Calu3 (cell line): ENCODE results near the gene TXLNA. TPM values are rescaled to one million over a fixed set of nuclear protein-coding genes. Genes with fewer than 3 reads are reported as not detected.

Experiments used
- BruUV-seq: library from RNA; stranded (reverse); fragments of 400-500 nt; replicated peaks from 2 replicates; lab custom pipeline; 2021; lab: Mats Ljungman, UMichigan
- CTCF ChIA-PET: fragments of 300-600 bp; sonication (Branson Sonifier 250); formaldehyde crosslinking; loops from one replicate; lab custom pipeline; 2022; ENCODE audit warnings: antibody characterized with exemption; lab: Charles Lee
- DNase-seq: peaks from one replicate; pipeline ENCODE4 v3.0.0; 2022
- H3K27ac Mint-ChIP-seq: one replicate; pipeline ENCODE4 v1.8.0; 2022; ENCODE audit warnings: mixed read lengths; ENCODE audit not compliant: unreplicated experiment
- H3K27me3 Mint-ChIP-seq: one replicate; pipeline ENCODE4 v1.8.0; 2022; ENCODE audit warnings: mixed read lengths; ENCODE audit not compliant: unreplicated experiment
- H3K36me3 Mint-ChIP-seq: one replicate; pipeline ENCODE4 v1.8.0; 2022; ENCODE audit warnings: mild to moderate bottlenecking, moderate library complexity, mixed read lengths; ENCODE audit not compliant: insufficient read depth, unreplicated experiment
- H3K4me1 Mint-ChIP-seq: one replicate; pipeline ENCODE4 v1.8.0; 2022; ENCODE audit warnings: mild to moderate bottlenecking, low read depth, mixed read lengths; ENCODE audit not compliant: unreplicated experiment
- H3K4me3 Mint-ChIP-seq: one replicate; pipeline ENCODE4 v1.8.0; 2022; ENCODE audit warnings: mild to moderate bottlenecking, low read depth, moderate library complexity, mixed read lengths; ENCODE audit not compliant: unreplicated experiment
- H3K9me3 Mint-ChIP-seq: one replicate; pipeline ENCODE4 v1.8.0; 2022; ENCODE audit warnings: low read depth, mixed read lengths; ENCODE audit not compliant: unreplicated experiment
- intact Hi-C: fragments of 100-400 bp; cut with micrococcal nuclease; formaldehyde crosslinking; loops from one replicate; pipeline ENCODE4 v1.10.0; 2022; ENCODE audit not compliant: unreplicated experiment
- total RNA-seq: library from RNA; stranded (reverse); gene quantifications from 2 replicates; pipeline ENCODE4 v1.2.3, GENCODE V29; 2022
- TF ChIP-seq, protein P1 (sequence below): fragments of 200-600 bp; IDR thresholded peaks from one replicate; pipeline ENCODE4 v1.8.0; 2022; ENCODE audit warnings: antibody characterized with exemption; ENCODE audit not compliant: unreplicated experiment

TXLNA gene
- total RNA-seq, 1 experiment from 2014 or later = 58.4 TPM

GRCh38 chr1:32246888-32247273 lies 67.4 kb downstream of the TXLNA start, which contains the start of gene FAM167B:
TSS of gene FAM167B (plus strand) at chr1:32247222. CDS start at chr1:32247422, 200 bp downstream.
- CTCF ChIA-PET = interaction anchor here (0.5 kb wide), 1 partner anchor 20 kb away, joined by 3 read pairs; no protein-coding TSS in a partner anchor
- H3K36me3 Mint-ChIP-seq = no peaks in the 10 kb centered on the region
- H3K9me3 Mint-ChIP-seq = no peaks in the 10 kb centered on the region

GRCh38 chr1:32247452-32247851 lies 68.0 kb downstream of the TXLNA start:
- H3K27me3 Mint-ChIP-seq = no peaks in the 10 kb centered on the region
- intact Hi-C loops = loop anchor here (10.0 kb wide), 1 partner anchor 47 kb away; the partner anchor contains the start of gene HDAC1
- DNase-seq = no peak
- no TSS peak for BruUV-seq
- no peak overlapping the region for H3K27ac Mint-ChIP-seq
- H3K4me3 Mint-ChIP-seq = no peak overlapping the region
- TF ChIP-seq, protein P1, sequence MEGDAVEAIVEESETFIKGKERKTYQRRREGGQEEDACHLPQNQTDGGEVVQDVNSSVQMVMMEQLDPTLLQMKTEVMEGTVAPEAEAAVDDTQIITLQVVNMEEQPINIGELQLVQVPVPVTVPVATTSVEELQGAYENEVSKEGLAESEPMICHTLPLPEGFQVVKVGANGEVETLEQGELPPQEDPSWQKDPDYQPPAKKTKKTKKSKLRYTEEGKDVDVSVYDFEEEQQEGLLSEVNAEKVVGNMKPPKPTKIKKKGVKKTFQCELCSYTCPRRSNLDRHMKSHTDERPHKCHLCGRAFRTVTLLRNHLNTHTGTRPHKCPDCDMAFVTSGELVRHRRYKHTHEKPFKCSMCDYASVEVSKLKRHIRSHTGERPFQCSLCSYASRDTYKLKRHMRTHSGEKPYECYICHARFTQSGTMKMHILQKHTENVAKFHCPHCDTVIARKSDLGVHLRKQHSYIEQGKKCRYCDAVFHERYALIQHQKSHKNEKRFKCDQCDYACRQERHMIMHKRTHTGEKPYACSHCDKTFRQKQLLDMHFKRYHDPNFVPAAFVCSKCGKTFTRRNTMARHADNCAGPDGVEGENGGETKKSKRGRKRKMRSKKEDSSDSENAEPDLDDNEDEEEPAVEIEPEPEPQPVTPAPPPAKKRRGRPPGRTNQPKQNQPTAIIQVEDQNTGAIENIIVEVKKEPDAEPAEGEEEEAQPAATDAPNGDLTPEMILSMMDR = no peak
- no peaks in the 10 kb centered on the region for H3K9me3 Mint-ChIP-seq
- CTCF ChIA-PET = no interaction called here
- no peaks in the 10 kb centered on the region for H3K36me3 Mint-ChIP-seq
- H3K4me1 Mint-ChIP-seq = peaks cover 9% of the 10 kb centered on the region

More at GRCh38 chr1:32246888-32247273, 67.4 kb downstream of the TXLNA start, which contains the start of gene FAM167B:
- Mint-ChIP-seq H3K4me1 (peaks cover 9% of the 10 kb centered on the region), H3K27me3 (no peaks in the 10 kb centered on the region), H3K27ac (no peak within 1 kb of the TSS), H3K4me3 (no peak within 1 kb of the TSS)
- DNase-seq = no peak
- intact Hi-C loops = loop anchor here (10.0 kb wide), 1 partner anchor 48 kb away; the partner anchor contains the start of gene HDAC1
- TF ChIP-seq, protein P1 = no peak
- BruUV-seq = no TSS peak

Other genes starting within 250 kb of the TXLNA start
- gene PTP4A2, start 241.3 kb upstream of the TXLNA start, total RNA-seq = 337 and 366 TPM in 2 replicates
- 158 and 159 TPM in 2 replicates for gene KHDRBS1, start 165.8 kb upstream of the TXLNA start, total RNA-seq
- 18.9 and 19.5 TPM in 2 replicates for gene TMEM39B, start 106.7 kb upstream of the TXLNA start, total RNA-seq
- gene KPNA6, start 71.6 kb upstream of the TXLNA start, total RNA-seq = 84.3 and 84.4 TPM in 2 replicates
- 7.1 and 8.2 TPM in 2 replicates for gene CCDC28B, start 20.9 kb downstream of the TXLNA start, total RNA-seq
- 6.6 and 7.6 TPM in 2 replicates for gene IQCC, start 26.0 kb downstream of the TXLNA start, total RNA-seq
- gene DCDC2B, start 29.4 kb downstream of the TXLNA start, total RNA-seq = not detected in 2 replicates
- gene TMEM234, start 42.7 kb downstream of the TXLNA start, total RNA-seq = 31.6 and 35.5 TPM in 2 replicates
- gene EIF3I, start 42.7 kb downstream of the TXLNA start, total RNA-seq = 178 and 186 TPM in 2 replicates
- gene FAM167B, start 67.5 kb downstream of the TXLNA start, total RNA-seq = 1.5 and 1.8 TPM in 2 replicates
- gene LCK, start 71.6 kb downstream of the TXLNA start, total RNA-seq = 0.66 and 0.88 TPM in 2 replicates
- 186 and 197 TPM in 2 replicates for gene HDAC1, start 112.4 kb downstream of the TXLNA start, total RNA-seq
- 169 and 193 TPM in 2 replicates for gene MARCKSL1, start 156.6 kb downstream of the TXLNA start, total RNA-seq
- gene FAM229A, start 182.8 kb downstream of the TXLNA start, total RNA-seq = 7.3 and 7.5 TPM in 2 replicates
- gene TSSK3, start 182.9 kb downstream of the TXLNA start, total RNA-seq = 1.8 and 5.1 TPM in 2 replicates
- 48.5 and 49.4 TPM in 2 replicates for gene BSDC1, start 214.8 kb downstream of the TXLNA start, total RNA-seq